WTC11 (cell line): ENCODE measurements around the gene HNRNPUL2. TPM values are rescaled to one million over a fixed set of nuclear protein-coding genes. Genes with fewer than 3 reads are reported as not detected.
A peak's percentile ranks its signal among the peaks of the same experiment; 100 is the strongest.

Source experiments
- ATAC-seq: fragments of 200-7000 bp; cut with Tn5 transposase; 2 replicates; pipeline ENCODE4 v1.10.0; 2021; ENCODE audit warnings: mild to moderate bottlenecking, moderate library complexity
- CTCF ChIA-PET: fragments of 300-600 bp; sonication (Branson Sonifier 250); formaldehyde crosslinking; loops from one replicate; lab custom pipeline; 2021; ENCODE audit warnings: antibody characterized with exemption; lab: Charles Lee
- POLR2A ChIA-PET: fragments of 350-600 bp; sonication (Branson Sonifier 250); formaldehyde crosslinking; loops from one replicate; lab custom pipeline; 2021; ENCODE audit warnings: antibody characterized with exemption; lab: Charles Lee
- DNase-seq: peaks from one replicate; pipeline ENCODE4 v3.0.0; 2021; ENCODE audit warnings: low spot score
- H3K27ac Mint-ChIP-seq: 2 replicates; pipeline ENCODE4 v1.8.0; 2021; ENCODE audit warnings: mixed read lengths
- H3K27me3 Mint-ChIP-seq: 2 replicates; pipeline ENCODE4 v1.8.0; 2021; ENCODE audit warnings: low read depth, mild to moderate bottlenecking, moderate library complexity, mixed read lengths
- H3K36me3 Mint-ChIP-seq: 2 replicates; pipeline ENCODE4 v1.8.0; 2021; ENCODE audit warnings: mixed read lengths
- H3K4me1 Mint-ChIP-seq: 2 replicates; pipeline ENCODE4 v1.8.0; 2022; ENCODE audit warnings: mixed read lengths
- H3K4me3 Mint-ChIP-seq: 2 replicates; pipeline ENCODE4 v1.8.0; 2021; ENCODE audit warnings: mild to moderate bottlenecking, moderate library complexity, mixed read lengths
- H3K9me3 Mint-ChIP-seq: 2 replicates; pipeline ENCODE4 v1.8.0; 2021; ENCODE audit warnings: mixed read lengths
- AFF4 ChIP-seq: sonication (generic); formaldehyde crosslinking; IDR thresholded peaks from 2 replicates; pipeline ENCODE4 v1.8.1; 2023; ENCODE audit warnings: mild to moderate bottlenecking, missing genetic modification reagents, borderline replicate concordance
- AR ChIP-seq: fragments of 250-450 bp; sonication (Bioruptor Pico); IDR thresholded peaks from 2 replicates; pipeline ENCODE4 v1.9.0; 2021; ENCODE audit warnings: mild to moderate bottlenecking
- ARID4B ChIP-seq: sonication (generic); formaldehyde crosslinking; IDR thresholded peaks from 2 replicates; pipeline ENCODE4 v1.8.0; 2023; ENCODE audit warnings: missing genetic modification reagents, mild to moderate bottlenecking, borderline replicate concordance
- CREM ChIP-seq: sonication (generic); formaldehyde crosslinking; IDR thresholded peaks from 2 replicates; pipeline ENCODE4 v1.8.1; 2022; ENCODE audit warnings: mild to moderate bottlenecking, missing genetic modification reagents, moderate library complexity
- E2F1 ChIP-seq: sonication (generic); formaldehyde crosslinking; IDR thresholded peaks from 2 replicates; pipeline ENCODE4 v1.8.0; 2022; ENCODE audit warnings: mild to moderate bottlenecking, missing genetic modification reagents
- ELF4 ChIP-seq: sonication (generic); formaldehyde crosslinking; IDR thresholded peaks from 2 replicates; pipeline ENCODE4 v1.8.1; 2022; ENCODE audit warnings: low read depth, mild to moderate bottlenecking, moderate library complexity, missing genetic modification reagents
- GTF2I ChIP-seq: fragments of 250-450 bp; sonication (Bioruptor Pico); conservative IDR thresholded peaks from 2 replicates; pipeline ENCODE4 v1.4.0; 2021; ENCODE audit warnings: mild to moderate bottlenecking
- IRF1 ChIP-seq: sonication (generic); formaldehyde crosslinking; IDR thresholded peaks from 2 replicates; pipeline ENCODE4 v1.8.0; 2023; ENCODE audit warnings: missing genetic modification reagents
- JAZF1 ChIP-seq: fragments of 250-450 bp; sonication (Bioruptor Pico); IDR thresholded peaks from 2 replicates; pipeline ENCODE4 v1.9.0; 2021; ENCODE audit warnings: moderate library complexity, mild to moderate bottlenecking, inconsistent platforms
- MAX ChIP-seq: sonication (generic); formaldehyde crosslinking; IDR thresholded peaks from 2 replicates; pipeline ENCODE4 v1.8.0; 2022; ENCODE audit warnings: mild to moderate bottlenecking, missing genetic modification reagents
- MLX ChIP-seq: sonication (generic); formaldehyde crosslinking; IDR thresholded peaks from 2 replicates; pipeline ENCODE4 v1.8.1; 2023; ENCODE audit warnings: mild to moderate bottlenecking, missing genetic modification reagents, moderate library complexity
- PRDM15 ChIP-seq: sonication (generic); formaldehyde crosslinking; IDR thresholded peaks from 2 replicates; pipeline ENCODE4 v1.8.0; 2022; ENCODE audit warnings: missing genetic modification reagents
- STAT6 ChIP-seq: sonication (generic); formaldehyde crosslinking; conservative IDR thresholded peaks from 2 replicates; pipeline ENCODE4 v1.8.1; 2023; ENCODE audit warnings: mild to moderate bottlenecking, low read depth, missing genetic modification reagents, moderate library complexity
- TEAD4 ChIP-seq: sonication (generic); formaldehyde crosslinking; IDR thresholded peaks from 2 replicates; pipeline ENCODE4 v1.8.0; 2022; ENCODE audit warnings: mild to moderate bottlenecking, missing genetic modification reagents
- ZNF317 ChIP-seq: sonication (generic); formaldehyde crosslinking; IDR thresholded peaks from 2 replicates; pipeline ENCODE4 v1.8.1; 2023; ENCODE audit warnings: low read depth, mild to moderate bottlenecking, moderate library complexity, missing genetic modification reagents, borderline replicate concordance
- ZNF423 ChIP-seq: fragments of 250-450 bp; sonication (Bioruptor Pico); IDR thresholded peaks from 2 replicates; pipeline ENCODE4 v2.1.2; 2022; ENCODE audit warnings: mild to moderate bottlenecking, moderate library complexity
- total RNA-seq: library from RNA; stranded (reverse); gene quantifications from 3 replicates; pipeline ENCODE4 v1.2.3, GENCODE V29; 2021

Gene HNRNPUL2
- total RNA-seq, 1 experiment from 2014 or later: 42.1 TPM

- DNase-seq: no peak
- H3K4me3 Mint-ChIP-seq: peak overlapping the region; percentile 92
- ChIA-PET CTCF (interaction anchor here (0.5 to 4.0 kb wide), 11 partner anchors 14 to 153 kb away, joined by 3 to 24 read pairs (median 5); partner anchors contain the start of genes LBHD1, TAF6L, TMEM179B and TUT1), POLR2A (interaction anchor here (0.6 to 6.0 kb wide), 12 partner anchors 19 to 148 kb away, joined by 3 to 35 read pairs (median 8); partner anchors contain the start of genes C11orf98, CSKMT, EEF1G and HNRNPUL2)
- no peaks in the 10 kb centered on the region; the same call in 1 of the 2 replicates for H3K27me3 Mint-ChIP-seq
- no peak overlapping the region for H3K27ac Mint-ChIP-seq
- no peak for ATAC-seq
- H3K9me3 Mint-ChIP-seq: no peaks in the 10 kb centered on the region
- peaks cover 39% of the 10 kb centered on the region for H3K4me1 Mint-ChIP-seq
- peaks cover 31% of the 10 kb centered on the region for H3K36me3 Mint-ChIP-seq
- no peak for TF ChIP-seq ELF4 (CRISPR knock-in tag)
- no peak for TF ChIP-seq PRDM15 (CRISPR knock-in tag)
- TF ChIP-seq MLX (CRISPR knock-in tag): no peak
- no peak for TF ChIP-seq E2F1
- TF ChIP-seq AR: no peak
- TF ChIP-seq IRF1 (CRISPR knock-in tag): no peak
- TF ChIP-seq JAZF1 (CRISPR knock-in tag): no peak
- no peak for TF ChIP-seq TEAD4 (CRISPR knock-in tag)
- no peak for TF ChIP-seq MAX (CRISPR knock-in tag)
- TF ChIP-seq ZNF317 (CRISPR knock-in tag): no peak
- TF ChIP-seq CREM: no peak
- TF ChIP-seq ZNF423 (CRISPR knock-in tag): no peak
- no peak for TF ChIP-seq AFF4 (CRISPR knock-in tag)
- TF ChIP-seq GTF2I (CRISPR knock-in tag): no peak
- no peak for TF ChIP-seq STAT6 (CRISPR knock-in tag)
- TF ChIP-seq ARID4B: no peak
Measured at GRCh38 chr11:62708392-62708791, 18.9 kb downstream of the HNRNPUL2 start.
